PC-9 (cell line): ENCODE measurements around the gene PSMB5. TPM values are rescaled to one million over a fixed set of nuclear protein-coding genes. Genes with fewer than 3 reads are reported as not detected.

ENCODE experiments used
- BruUV-seq: library from RNA; stranded (reverse); fragments of 400-500 nt; replicated peaks from 2 replicates; lab custom pipeline; 2021; lab: Mats Ljungman, UMichigan
- CTCF ChIA-PET: fragments of 300-600 bp; sonication (Branson Sonifier 250); formaldehyde crosslinking; loops from one replicate; lab custom pipeline; 2022; ENCODE audit warnings: antibody characterized with exemption; lab: Charles Lee
- POLR2A ChIA-PET: fragments of 300-600 bp; sonication (Branson Sonifier 250); formaldehyde crosslinking; loops from one replicate; lab custom pipeline; 2022; ENCODE audit warnings: antibody characterized with exemption; ENCODE audit not compliant: unreplicated experiment; lab: Charles Lee
- DNase-seq, 2 experiments: peaks; one replicate each; pipeline versions ENCODE4 v3.0.0 to v3.0.0-alpha.2; 2015 to 2022; ENCODE audit warnings: mixed read lengths in 1 of 2
- H2AFZ ChIP-seq: fragments of 200-600 bp; sonication (generic); 2 replicates; pipeline ENCODE4 v1.8.1; 2017; ENCODE audit warnings: antibody characterized with exemption
- H3F3A ChIP-seq: fragments of 200-600 bp; sonication (generic); 2 replicates; pipeline ENCODE4 v1.8.1; 2017; ENCODE audit warnings: antibody characterized with exemption, mild to moderate bottlenecking, low read depth; ENCODE audit not compliant: insufficient read depth
- H3K27ac ChIP-seq: fragments of 200-600 bp; sonication (generic); 2 replicates; pipeline ENCODE4 v1.6.1; 2016; ENCODE audit warnings: mixed run types
- H3K27me3 ChIP-seq: fragments of 200-600 bp; sonication (generic); 2 replicates; pipeline ENCODE4 v1.6.1; 2016; ENCODE audit warnings: low read depth, mixed run types; ENCODE audit not compliant: insufficient read depth
- H3K36me3 ChIP-seq: fragments of 200-600 bp; sonication (generic); 2 replicates; pipeline ENCODE4 v1.6.1; 2016; ENCODE audit warnings: low read depth, mixed run types
- H3K4me1 ChIP-seq: fragments of 200-600 bp; sonication (generic); replicated peaks from 2 replicates; pipeline ENCODE4 v1.6.1; 2016; ENCODE audit warnings: mixed run types; ENCODE audit not compliant: insufficient read depth
- H3K4me2 ChIP-seq: fragments of 200-600 bp; sonication (generic); 2 replicates; pipeline ENCODE4 v1.6.1; 2017; ENCODE audit warnings: mixed run types
- H3K4me3 ChIP-seq: fragments of 200-600 bp; sonication (generic); 2 replicates; pipeline ENCODE4 v1.6.1; 2016; ENCODE audit warnings: mixed run types
- H3K79me2 ChIP-seq: fragments of 200-600 bp; sonication (generic); 2 replicates; pipeline ENCODE4 v1.6.1; 2017; ENCODE audit warnings: low read depth, mixed run types
- H3K9me2 ChIP-seq: fragments of 200-600 bp; sonication (generic); 2 replicates; pipeline ENCODE4 v1.8.1; 2017; ENCODE audit warnings: mild to moderate bottlenecking; ENCODE audit not compliant: insufficient read depth
- H3K9me3 ChIP-seq: fragments of 200-600 bp; sonication (generic); 2 replicates; pipeline ENCODE4 v1.8.1; 2016; ENCODE audit warnings: low read depth; ENCODE audit not compliant: insufficient read depth
- H4K20me1 ChIP-seq: fragments of 200-600 bp; sonication (generic); 2 replicates; pipeline ENCODE4 v1.8.1; 2017; ENCODE audit not compliant: insufficient read depth
- CTCF ChIP-seq: fragments of 200-600 bp; sonication (generic); conservative IDR thresholded peaks from 2 replicates; pipeline ENCODE4 v1.6.1; 2017; ENCODE audit warnings: mixed run types, antibody characterized with exemption, mild to moderate bottlenecking, moderate library complexity
- EZH2 ChIP-seq: fragments of 200-600 bp; sonication (generic); IDR thresholded peaks from 2 replicates; pipeline ENCODE4 v1.8.0; 2017; ENCODE audit warnings: antibody characterized with exemption, low read depth
- intact Hi-C: fragments of 100-400 bp; cut with micrococcal nuclease; formaldehyde crosslinking; loops from one replicate; pipeline ENCODE4 v1.10.0; 2022; ENCODE audit not compliant: unreplicated experiment
- total RNA-seq: library from RNA; stranded (reverse); gene quantifications from 2 replicates; pipeline ENCODE4 v1.2.3, GENCODE V29; 2021

PSMB5 gene
- total RNA-seq, 1 experiment from 2014 or later, result 122 TPM

GRCh38 chr14:23070262-23071129 is 35.8 kb upstream of the PSMB5 start:
- no TSS peak for BruUV-seq
- ChIA-PET POLR2A (interaction anchor here (0.7 kb wide), 1 partner anchor 45 kb away, joined by 4 read pairs; no protein-coding TSS in a partner anchor), CTCF (interaction anchor here (0.6 to 1.4 kb wide), 5 partner anchors 8 to 289 kb away, joined by 3 to 11 read pairs (median 6); no protein-coding TSS in a partner anchor)
- Histone ChIP-seq H3F3A (peaks cover 36% of the 10 kb centered on the region), H4K20me1 (peaks cover 10% of the 10 kb centered on the region), H3K4me1 (peaks cover 27% of the 10 kb centered on the region), H3K9me2 (no peaks in the 10 kb centered on the region), H3K36me3 (peaks cover 20% of the 10 kb centered on the region; the same call in 1 of the 2 replicates), H3K27ac (peak overlapping the region; percentile 73), H3K79me2 (peaks cover 53% of the 10 kb centered on the region), H3K27me3 (no peaks in the 10 kb centered on the region), H3K4me3 (peak overlapping the region; percentile 83), H3K9me3 (no peaks in the 10 kb centered on the region), H2AFZ (no peak overlapping the region), H3K4me2 (peak overlapping the region; percentile 98)
- TF ChIP-seq EZH2 (no peak), CTCF (no peak)
- intact Hi-C loops, result loop anchor here (10.0 kb wide), 1 partner anchor 234 kb away; the partner anchor contains the start of genes BCL2L2 and PPP1R3E
- no peak for DNase-seq

DNA sequence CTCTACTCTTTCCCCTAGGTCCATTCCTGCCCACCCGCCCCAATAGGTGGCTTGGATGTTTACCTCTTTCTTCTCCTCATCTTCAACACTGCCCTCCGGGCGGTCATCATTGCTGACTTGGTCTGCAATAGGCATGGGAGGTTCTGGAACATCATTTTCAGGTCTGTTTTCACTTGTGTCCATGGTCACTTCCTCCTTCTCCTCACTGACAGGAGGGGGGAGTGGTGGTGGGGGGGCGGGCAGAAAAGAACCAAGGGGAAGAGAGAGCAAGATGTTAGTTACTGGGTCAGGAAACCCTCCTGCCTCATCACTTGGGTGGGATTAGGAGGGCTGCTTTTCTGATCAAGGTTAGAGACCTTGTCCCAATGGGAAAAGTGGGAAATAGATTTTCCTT is 34.7 kb upstream of the PSMB5 start:
- Histone ChIP-seq H3K4me1 (peaks cover 28% of the 10 kb centered on the region), H3K27me3 (no peaks in the 10 kb centered on the region), H3K4me3 (no peak overlapping the region), H2AFZ (no peak overlapping the region), H4K20me1 (peaks cover 10% of the 10 kb centered on the region), H3K9me3 (no peaks in the 10 kb centered on the region), H3K9me2 (no peaks in the 10 kb centered on the region), H3F3A (peaks cover 46% of the 10 kb centered on the region), H3K27ac (no peak overlapping the region), H3K36me3 (peaks cover 27% of the 10 kb centered on the region; the same call in 1 of the 2 replicates), H3K79me2 (peaks cover 45% of the 10 kb centered on the region), H3K4me2 (no peak overlapping the region)
- intact Hi-C loops, result loop anchor here (2.0 kb wide), 1 partner anchor 39 kb away; no protein-coding TSS in a partner anchor
- no peak for TF ChIP-seq CTCF
- no peak for TF ChIP-seq EZH2
- no peak for DNase-seq
- ChIA-PET CTCF (interaction anchor here (0.5 to 1.5 kb wide), 15 partner anchors 8 to 596 kb away, joined by 3 to 15 read pairs (median 4); partner anchors contain the start of genes ACIN1, C14orf119 and DAD1), POLR2A (interaction anchor here (0.5 kb wide), 1 partner anchor 26 kb away, joined by 4 read pairs; the partner anchor contains the start of genes ACIN1 and C14orf119)
- BruUV-seq, result no TSS peak

DNA sequence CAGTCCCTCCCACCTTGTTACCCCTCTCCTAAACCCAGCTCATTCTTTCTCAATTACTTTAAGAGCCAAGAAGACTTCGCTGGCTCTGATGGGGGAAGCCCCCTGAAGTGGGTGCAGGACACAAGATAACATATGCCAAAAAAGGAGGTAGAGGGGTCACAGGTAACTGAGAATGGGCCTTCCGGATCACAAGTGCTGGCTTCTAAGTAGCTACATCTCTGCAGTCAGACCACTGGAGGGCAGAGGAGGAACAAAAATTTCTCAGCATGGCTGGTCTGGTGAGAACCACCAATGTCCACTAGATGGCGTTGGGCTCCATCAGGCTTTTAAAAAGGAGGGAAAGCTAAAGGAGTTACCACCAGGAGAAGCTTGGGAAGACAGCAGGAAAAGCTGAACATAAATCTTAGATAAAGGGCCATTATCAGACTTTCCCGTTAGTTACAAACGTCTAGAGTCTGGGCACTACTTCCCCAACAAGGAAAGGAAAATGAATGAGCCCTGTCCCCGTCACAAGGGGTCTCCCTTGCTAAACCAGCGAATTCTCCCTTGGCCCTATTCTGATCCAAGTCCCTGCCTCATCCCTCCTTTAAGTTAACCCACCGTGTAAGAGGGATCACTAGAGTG is 34.2 kb upstream of the PSMB5 start:
- POLR2A ChIA-PET, result interaction anchor here (0.5 kb wide), 2 partner anchors 26 to 40 kb away, joined by 4 to 31 read pairs; partner anchors contain the start of genes ACIN1 and C14orf119
- no peaks in the 10 kb centered on the region for H3K27me3 ChIP-seq
- no peaks in the 10 kb centered on the region for H3K9me2 ChIP-seq
- peaks cover 45% of the 10 kb centered on the region for H3K79me2 ChIP-seq
- peaks cover 27% of the 10 kb centered on the region; the same call in 1 of the 2 replicates for H3K36me3 ChIP-seq
- no peak overlapping the region for H3K4me3 ChIP-seq
- peaks cover 33% of the 10 kb centered on the region for H3K4me1 ChIP-seq
- TF ChIP-seq EZH2 (no peak), CTCF (peak; percentile 90)
- intact Hi-C loops, result loop anchor here (2.0 kb wide), 1 partner anchor 40 kb away; no protein-coding TSS in a partner anchor
- H2AFZ ChIP-seq, result no peak overlapping the region
- CTCF ChIA-PET, result interaction anchor here (0.5 to 1.5 kb wide), 25 partner anchors 9 to 886 kb away, joined by 3 to 15 read pairs (median 4); partner anchors contain the start of genes ACIN1, C14orf119, DAD1 and PABPN1
- H3K9me3 ChIP-seq, result no peaks in the 10 kb centered on the region
- H4K20me1 ChIP-seq, result peaks cover 10% of the 10 kb centered on the region
- H3K27ac ChIP-seq, result no peak overlapping the region
- peak overlapping the region; percentile 38; the same call in 1 of the 2 replicates for H3K4me2 ChIP-seq
- H3F3A ChIP-seq, result peaks cover 52% of the 10 kb centered on the region
- DNase-seq, result peak; percentile 72 to 77
- BruUV-seq, result no TSS peak
